GM21576 (cell line): ENCODE results near the gene GPR143.
"Not testable (repeated sequence)": the region's sequence is repeated elsewhere in the genome, so short reads cannot be mapped to it uniquely, and the experiment has no call there.

Source experiments
- ATAC-seq: cut with Tn5 transposase; IDR thresholded peaks from one replicate; pipeline ENCODE4 v1.9.1; 2021; ENCODE audit warnings: mild to moderate bottlenecking, moderate library complexity; ENCODE audit not compliant: unreplicated experiment

The GPR143 gene

DNA sequence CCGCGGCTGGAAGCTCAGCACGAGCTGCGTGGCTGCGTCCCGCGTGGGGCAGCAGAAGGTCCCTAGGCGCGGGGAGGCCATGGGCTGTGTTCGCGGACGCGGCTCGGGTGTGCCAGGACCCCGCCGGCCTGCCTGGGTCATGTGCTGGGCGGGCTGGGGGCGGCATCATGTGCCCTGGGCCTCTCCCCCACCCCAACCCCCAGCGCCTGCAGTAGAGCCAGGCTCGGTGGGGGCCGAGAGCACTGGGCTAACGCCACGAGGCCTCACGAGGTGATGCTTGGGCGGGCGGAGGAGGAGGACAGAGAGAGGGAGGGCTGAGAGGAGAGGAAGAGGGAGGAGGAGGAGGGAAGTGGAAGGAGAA lies at the start of gene GPR143:
Gene GPR143, minus strand, starts transcription at position 111 of the 361 bp plus-strand sequence. Its CDS starts 30 bp downstream, at position 81.
- no peak for ATAC-seq

DNA sequence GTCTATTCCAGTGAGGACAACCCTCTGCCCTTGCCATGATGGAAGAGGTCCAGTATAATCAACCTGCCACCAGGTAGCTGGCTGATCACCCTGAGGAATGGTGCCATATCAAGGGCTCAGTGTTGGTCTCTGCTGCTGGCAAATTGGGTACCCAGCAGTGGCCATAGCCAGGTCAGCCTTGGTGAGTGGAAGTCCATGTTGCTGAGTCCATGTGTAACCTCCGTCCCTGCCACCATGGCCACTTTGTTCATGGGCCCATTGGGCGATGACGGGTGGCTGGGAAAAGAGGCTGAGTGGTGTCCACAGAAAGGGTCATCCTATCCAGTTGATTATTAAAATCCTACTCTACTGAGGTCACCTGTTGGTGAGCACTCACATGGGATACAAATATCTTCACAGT lies 45.4 kb upstream of the GPR143 start:
- ATAC-seq = not testable (repeated sequence)

DNA sequence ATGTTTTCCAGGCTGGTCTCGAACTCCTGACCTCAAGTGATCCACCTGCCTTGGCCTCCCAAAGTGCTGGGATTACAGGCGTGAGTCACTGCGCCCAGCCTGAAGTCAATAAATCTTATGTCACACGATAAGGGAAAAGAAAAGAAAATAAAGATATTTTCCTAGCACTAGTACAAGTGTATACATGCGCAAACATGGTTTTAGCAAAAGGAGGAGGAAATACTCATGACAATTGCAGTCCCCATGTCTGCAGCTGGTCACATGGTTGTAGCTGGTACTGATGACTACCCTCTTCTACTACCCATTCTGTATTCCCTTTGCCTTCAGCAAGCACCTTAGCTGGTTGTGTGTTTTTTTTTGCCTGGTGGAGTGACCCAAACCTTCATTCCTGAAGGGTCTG lies 44.2 kb upstream of the GPR143 start:
- not testable (repeated sequence) for ATAC-seq

DNA sequence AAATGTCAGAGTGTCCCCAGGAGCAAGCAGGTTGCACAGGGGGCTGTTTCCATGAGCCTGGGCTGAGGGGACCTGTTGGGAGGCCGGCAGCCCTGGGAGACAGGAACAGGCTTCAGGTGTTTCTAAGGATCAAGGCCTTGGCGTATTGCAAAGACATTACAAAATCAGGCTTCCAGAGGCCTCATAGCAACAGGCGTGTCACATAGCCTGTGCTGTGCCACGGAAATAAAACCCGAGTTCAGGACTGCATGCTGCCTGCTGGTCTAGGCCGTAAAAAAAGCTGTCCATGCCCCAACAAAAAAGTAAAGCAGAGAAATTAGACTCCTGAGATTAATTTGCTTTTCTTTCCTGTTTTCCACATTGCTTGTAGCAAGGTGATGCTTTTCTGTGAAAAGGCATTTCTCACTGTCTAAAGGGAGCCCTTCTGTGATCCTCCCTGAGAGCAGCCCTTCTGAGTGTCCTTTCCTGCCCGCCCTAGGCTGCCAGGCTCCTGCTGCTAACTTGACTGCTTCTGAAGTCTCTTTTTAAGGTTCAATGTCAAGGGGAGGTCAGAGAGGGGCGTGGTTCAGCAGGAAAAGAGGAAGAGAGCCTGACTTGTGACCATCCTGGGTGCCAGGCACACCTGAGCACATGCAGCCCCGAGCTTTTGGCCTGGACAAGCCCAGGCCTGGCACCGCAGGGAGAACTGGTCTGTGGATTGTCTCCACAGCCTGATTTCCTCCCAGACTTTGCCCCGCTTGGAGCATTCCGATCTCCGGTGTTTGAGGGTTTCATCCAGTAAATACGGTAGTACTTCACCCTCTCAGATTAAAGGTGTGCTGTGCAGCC lies 41.9 kb upstream of the GPR143 start:
- ATAC-seq = no peak

DNA sequence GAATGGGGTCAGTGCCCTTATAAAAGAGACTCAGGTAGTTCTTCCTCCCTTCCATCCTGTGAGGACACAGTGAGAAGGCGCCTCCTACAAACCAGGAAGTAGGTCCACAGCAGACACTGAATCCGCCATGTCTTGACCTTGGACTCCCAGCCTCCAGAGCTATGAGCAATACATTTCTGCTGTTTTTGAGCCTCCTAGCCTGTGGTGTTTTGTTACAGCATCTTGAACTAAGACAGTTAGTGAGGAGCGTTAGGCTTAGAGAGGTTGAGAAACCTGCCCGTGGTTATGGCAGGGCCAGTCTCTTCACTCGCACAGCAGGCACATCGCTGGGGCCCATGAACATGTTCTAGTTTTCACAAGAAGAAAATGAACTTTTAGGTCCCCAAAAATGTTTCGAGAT lies 40.3 kb upstream of the GPR143 start:
- no peak for ATAC-seq

DNA sequence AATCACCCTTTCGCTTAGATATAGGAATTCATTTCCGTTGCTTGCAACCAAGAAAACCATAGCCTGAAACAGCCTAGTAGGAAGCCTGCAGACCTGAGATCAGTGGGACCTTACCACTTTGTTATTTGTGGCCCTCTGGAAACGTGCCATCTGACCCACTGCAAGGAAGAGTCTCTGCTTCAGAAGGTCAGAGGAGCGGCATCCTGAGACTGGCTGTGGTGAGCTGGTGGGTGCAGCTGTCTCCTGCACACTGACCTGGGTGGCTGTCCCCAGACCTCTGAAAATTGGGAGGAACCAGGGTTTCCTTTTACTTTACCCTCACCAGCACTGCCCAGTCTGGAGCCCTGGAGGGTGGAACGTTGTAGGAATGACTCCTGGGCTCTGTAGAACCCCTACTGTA lies 38.8 kb upstream of the GPR143 start:
- no peak for ATAC-seq

DNA sequence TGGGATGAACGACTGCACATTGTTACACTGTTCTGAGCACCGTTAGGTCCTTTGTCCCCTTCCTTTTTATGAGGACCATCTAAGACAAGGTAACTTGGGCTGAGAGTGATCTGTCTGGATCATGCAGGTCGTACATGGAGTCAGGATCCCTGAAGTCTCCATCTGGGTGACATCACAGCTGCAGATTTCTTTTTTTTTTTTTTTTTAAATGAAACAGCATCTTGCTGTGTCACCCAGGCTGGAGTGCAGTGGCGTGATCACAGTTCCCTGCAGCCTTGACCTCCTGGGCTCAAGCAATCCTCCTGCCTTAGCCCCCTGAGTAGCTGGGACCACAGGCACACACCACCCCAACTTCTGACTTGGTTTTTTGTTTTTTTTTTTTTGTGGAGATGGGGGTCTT lies 37.1 kb upstream of the GPR143 start:
- ATAC-seq = no peak

DNA sequence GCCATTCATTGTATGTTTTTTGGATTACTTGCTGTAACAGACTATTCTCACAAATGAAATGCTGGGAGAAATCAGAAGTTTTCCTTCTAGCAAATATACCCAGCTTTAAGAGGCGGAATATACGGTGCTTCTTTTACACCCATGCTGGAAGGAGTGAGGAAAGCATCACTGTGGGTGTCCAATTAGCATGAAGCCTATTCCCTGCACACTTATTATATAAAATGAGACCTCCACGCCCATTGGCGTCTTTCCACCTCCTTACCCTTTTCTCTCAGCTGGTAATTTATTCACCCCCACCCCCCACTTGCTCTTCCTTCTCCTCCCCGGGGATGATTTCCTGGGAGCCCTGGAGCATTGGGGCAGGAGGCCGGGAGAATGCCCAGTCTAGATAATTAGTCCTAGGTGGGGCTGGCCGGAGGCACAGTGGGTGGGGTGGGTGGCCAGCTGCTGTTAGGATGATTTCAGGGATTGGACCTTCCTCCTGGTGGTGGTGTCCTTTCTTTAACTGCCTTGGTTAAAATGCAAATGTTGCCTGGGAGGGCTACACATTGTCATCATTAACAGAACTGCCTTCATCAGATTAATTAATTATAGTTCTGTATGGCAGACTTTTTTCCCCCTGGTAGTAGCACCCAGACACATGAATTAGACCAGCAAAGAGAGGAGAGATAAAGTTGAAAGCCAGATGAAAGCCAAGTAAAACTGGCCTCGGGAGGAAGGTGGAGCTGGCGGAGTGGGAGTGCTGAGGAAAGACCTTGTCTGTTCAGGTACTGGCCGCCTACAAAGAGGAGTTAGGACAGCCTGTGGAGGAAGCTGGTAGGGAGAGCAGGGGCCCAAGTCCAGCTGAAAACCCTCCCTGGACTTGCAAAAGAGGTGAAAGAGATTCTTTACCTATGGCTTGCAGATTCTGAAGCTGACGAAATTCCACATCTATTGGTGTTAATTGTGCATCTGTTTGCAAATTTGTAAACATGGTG lies 32.0 kb upstream of the GPR143 start:
- no peak for ATAC-seq

DNA sequence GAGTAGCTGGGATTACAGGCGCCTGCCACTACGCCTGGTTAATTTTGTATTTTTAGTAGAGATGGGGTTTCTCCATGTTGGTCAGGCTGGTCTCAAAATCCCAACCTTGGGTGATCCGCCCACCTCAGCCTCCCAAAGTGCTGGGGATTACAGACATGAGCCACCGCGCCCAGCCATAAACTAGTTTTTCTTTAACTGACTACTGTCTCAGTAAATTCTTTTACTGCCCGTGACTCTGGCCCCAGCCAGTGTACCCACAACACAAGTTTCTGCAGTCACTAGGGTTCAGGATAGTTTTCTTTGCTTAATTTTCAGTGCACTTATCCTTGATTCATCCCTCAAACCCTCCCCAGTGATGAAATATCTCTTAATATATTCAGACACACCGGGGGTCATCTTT lies 28.8 kb upstream of the GPR143 start:
- ATAC-seq = no peak

DNA sequence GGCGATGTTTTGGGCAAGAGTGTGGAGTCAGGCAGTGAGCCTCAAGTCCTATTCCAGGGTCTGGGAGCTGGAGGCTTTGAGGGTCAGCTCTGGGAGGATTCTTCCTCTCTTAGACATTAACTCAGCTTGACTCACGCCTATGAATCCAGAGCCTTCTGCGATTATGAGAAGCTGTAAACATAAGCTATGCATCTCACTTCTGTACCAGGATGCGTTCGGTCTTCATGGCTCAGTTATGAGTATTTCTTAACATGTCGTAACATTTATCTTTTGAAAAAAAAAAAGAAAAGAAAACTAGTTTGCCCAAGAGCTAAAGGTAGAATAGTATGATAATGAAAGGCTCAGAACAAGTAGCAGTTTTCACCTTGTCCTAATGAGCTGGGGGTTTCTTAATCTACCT lies 25.2 kb upstream of the GPR143 start:
- ATAC-seq = no peak

DNA sequence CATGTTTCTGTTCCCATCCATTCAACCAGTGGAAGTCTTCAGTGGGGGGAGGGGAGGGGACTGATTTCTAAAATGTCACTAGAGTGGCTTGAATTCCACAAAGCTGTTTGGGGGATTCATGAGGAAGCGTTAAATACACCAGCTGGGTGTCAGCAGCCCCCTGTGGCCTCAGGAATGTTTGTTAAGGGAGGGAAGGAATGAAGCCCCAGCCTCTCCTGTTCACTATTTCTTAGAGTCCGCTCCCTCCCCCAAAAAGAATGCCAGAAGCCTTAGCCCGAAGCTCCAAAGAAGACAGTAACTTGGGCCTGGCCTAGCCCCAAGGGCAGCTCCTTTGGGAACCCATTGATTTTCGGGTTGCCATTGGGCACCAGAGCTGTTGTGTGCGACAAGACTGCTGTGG lies 23.9 kb upstream of the GPR143 start:
- no peak for ATAC-seq

DNA sequence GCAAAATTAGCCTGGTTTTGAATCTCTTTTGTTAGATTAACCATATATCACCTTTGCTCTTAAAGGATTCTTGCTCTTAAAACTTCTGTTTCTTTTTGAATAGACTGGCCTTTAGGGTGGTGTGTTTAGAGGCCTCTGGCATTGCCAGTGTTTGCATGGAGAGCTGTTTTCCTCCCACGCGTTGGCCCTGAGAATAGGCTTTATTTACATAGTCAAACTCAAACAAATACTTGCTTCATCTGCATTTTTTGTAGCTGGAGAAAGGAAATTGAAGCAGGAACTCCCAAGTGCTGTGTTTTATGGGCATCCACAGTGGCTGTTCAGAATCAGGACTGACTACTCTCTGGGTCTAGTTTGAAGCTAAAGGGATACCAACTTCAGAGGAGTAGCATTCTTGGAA lies 23.3 kb upstream of the GPR143 start:
- ATAC-seq = no peak

DNA sequence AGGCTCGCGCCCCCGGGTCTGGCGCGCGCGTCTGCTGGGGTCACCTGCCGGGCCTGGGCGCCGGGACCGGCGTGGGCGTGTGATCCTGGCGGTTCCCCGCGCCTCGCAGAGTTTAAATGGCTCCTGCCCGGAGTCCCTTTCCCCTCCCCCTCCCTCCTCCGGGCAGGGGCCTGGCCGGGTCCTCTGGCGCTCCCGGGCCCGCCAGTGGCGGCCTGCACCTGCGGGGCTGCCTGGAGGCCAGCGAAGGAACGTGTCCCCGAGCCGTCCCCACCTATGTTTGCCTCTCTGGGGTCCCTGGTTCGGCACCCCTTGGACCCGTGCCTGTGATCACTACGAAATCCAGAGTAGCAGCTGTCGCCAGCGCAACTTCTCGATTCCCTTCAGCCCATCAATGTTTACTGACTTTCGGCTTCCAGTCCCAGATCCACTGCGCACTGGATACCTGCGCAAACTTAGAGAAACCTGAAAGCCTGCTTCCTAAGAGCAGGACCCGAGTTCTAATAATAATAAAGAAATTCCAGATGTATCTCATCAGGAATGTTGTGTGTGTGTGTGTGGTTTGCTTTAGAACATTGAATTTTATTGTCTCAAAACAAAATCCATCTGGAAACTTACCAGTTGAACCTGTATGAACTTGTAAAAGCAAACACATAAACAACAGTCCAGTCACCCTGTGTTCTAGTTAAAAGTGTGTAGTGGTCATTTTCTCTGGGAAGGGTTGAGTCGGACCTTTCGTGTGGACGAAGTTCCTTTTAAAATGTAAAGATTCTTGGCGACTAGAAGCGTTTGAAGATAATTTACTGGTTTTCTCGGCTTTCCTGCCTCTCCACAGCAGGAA lies 21.4 kb upstream of the GPR143 start:
- no peak for ATAC-seq

DNA sequence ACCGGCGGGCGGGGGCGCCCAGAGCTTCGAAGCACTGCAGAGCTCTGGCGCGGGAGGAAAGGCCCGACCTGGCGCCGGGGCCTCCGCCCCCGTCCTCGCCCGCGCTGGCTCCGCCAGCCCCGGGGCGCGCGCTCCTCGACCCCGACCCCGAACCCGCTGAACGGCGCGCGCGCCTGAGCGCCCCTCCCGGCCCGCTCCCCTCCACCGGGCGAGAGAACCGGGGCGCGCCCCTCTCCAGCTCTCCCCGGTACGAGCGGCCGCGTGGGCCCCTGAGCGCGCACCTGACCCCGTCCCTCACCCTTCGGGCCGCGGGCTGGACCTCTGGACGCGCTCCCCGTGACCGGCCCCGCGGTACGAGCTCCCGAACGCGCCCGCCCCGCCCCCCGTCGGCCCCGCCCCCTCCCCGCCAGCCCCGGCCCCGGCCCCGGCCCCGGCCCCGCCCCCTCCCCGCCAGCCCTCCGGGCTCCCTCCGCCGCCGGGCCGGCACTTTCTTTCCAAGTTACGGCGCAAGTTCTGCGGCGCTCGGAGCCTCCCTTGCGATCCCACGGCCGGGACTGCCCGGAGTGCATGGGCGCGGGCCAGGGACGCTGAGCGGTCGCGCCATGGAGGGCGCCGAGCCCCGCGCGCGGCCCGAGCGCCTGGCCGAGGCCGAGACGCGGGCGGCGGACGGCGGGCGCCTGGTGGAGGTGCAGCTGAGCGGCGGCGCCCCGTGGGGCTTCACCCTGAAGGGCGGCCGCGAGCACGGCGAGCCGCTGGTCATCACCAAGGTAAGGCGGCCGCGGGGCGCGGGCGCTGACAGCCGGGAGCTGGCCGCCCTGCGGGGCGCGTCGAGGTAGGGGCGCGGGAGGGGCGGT lies 20.5 kb upstream of the GPR143 start, which contains the start of gene SHROOM2:
Gene SHROOM2, plus strand, starts transcription at position 486 of the 854 bp plus-strand sequence. Its CDS starts 117 bp downstream, at position 603.
- ATAC-seq = no peak

DNA sequence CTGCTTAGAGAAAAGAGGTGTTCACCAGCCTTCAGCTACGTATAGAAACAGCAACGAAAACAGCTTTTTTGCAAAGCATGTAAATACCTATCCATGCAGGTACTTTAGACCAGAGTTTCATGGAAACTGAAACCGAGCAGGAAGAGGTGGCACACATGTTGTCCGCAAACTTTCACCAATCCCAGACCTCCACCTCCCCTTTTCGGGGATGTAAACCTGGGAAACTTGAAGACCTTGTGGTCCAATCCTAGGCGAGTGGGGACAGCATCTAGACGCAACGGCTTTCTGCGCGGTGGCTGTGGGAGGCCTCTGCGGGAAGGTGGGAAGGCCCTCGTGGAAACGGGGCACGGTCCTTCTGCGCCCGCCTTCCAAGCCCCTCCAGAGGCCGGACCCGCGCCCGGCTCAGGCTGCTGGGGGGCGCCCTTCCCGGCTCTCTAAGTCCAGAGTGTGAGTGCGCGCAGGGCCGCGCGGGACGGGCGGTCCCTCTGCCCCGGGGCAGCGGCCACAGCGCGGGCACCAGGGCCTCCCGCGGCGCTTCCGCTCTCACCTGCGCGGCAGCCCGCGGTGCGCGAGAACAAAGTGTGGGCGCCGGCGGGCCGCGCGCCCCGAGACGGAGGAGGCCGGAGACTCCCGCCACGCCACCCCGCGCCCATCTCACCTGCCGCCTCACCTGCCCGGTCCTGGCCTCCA lies 19.8 kb upstream of the GPR143 start:
- ATAC-seq = no peak

DNA sequence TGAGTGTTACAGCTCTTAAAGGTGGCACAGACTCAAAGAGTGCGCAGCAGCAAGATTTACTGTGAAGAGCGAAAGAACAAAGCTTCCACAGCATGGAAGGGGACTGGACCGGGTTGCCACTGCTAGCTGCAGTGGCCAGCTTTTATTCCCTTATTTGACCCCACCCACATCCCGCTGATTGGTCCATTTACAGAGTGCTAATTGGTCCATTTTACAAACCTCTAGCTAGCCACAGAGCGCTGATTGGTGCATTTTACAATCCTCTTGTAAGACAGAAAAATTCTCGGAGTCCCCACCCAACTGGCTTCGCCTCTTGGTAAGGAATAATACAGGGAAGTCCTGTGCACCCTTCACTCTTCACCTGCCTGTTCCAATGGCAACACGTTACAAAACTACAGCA lies 18.7 kb upstream of the GPR143 start:
- no peak for ATAC-seq

DNA sequence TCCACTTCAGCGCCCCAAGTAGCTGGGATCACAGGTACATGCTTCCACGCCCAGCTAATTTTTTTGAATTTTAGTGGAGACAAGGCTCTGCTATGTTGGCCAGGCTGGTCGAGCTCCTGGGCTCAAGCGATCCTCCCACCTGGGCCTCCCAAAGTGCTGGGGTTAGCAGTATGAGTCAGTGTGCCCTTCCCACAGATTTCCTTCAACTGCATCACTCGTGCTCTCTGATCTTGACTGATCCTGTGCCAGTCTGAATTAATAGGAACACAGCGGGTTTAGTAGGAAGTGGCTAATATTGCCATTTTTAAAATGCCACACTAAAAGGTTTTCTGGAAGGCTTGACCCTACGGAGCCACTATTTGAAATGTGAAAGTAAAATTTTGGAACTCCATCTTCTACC lies 16.3 kb upstream of the GPR143 start:
- ATAC-seq = no peak

DNA sequence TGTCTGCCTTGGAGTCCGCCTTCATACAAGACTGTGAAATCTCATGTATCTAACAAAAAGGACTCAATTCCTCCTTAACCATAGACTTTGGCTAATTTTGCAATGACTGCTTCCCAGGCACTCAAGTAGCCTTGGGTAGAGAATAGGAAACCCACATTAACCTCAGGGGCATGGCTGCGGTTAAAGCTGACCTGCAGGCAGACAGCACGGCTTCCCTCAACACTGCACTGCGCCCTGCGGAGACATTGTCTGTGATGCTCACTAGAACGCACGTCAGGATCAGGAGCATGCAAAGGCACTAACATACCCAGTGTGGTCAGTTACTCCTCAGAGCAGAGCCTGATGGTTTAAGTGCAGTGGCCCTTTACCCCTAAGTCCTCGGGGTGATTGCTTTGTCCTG lies 10.3 kb upstream of the GPR143 start:
- no peak for ATAC-seq

DNA sequence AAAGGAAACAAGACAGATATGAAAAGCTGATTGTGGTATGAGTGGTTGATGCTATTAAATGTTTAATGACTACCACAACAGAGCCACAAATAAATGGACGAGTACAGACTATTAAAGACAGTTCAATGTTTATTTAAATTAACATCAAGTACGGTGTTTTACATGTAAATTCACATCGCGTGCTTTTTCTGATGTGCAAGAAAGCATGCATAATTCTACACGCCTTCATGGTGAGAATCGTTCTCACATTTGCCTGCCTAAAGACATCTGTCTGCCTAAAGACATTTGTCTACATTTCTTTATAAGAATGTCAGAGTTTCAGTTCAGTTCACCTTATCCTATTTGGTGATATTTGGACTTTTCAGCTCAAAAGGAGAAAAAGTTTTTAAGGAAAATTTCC lies 7.3 kb upstream of the GPR143 start:
- ATAC-seq = no peak
